ENCODE results near the gene HYAL2. TPM values are rescaled to one million over a fixed set of nuclear protein-coding genes. Genes with fewer than 3 reads are reported as not detected.
"Not testable (repeated sequence)": the region's sequence is repeated elsewhere in the genome, so short reads cannot be mapped to it uniquely, and the experiment has no call there.

Gene HYAL2
- total RNA-seq, 1 donor from 2014 or later: 43.8 TPM

DNA sequence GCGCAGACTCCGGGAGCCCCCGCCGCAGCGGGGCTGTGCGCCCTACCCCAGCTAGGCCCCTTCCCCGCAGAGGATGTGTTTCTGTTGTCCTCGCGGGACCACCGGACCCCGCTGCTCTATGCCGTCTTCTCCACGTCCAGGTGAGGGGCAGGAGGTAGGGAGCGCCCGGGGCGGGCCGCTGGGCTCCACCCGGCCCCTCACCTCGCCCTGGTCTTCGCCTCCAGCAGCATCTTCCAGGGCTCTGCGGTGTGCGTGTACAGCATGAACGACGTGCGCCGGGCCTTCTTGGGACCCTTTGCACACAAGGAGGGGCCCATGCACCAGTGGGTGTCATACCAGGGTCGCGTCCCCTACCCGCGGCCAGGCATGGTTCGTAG, 48.9 kb downstream of the HYAL2 start:
- Histone ChIP-seq H3K27ac (ENCODE audit: low read depth, low read length) (no peak overlapping the region), H3K9ac (ENCODE audit: low read depth in 1 of 3, low read length in 3 of 3) (peak overlapping the region in 1 of 3 donors; percentile 73), H3K36me3 (ENCODE audit: control insufficient read depth in 3 of 3, insufficient read depth in 3 of 3, low read length in 3 of 3) (no peaks in the 10 kb centered on the region), H3K9me3 (ENCODE audit: control insufficient read depth in 3 of 3, low read length in 3 of 3) (no peaks in the 10 kb centered on the region), H3K27me3 (ENCODE audit: control insufficient read depth in 3 of 3, insufficient read depth in 3 of 3, low read length in 3 of 3) (peaks cover 0 to 8% (median 0%) of the 10 kb centered on the region in 3 donors), H3K4me1 (ENCODE audit: control insufficient read depth in 3 of 3, insufficient read depth in 3 of 3, low read length in 3 of 3) (peaks cover 35 to 50% (median 43%) of the 10 kb centered on the region in 3 donors), H3K4me3 (ENCODE audit: low read length in 3 of 3) (no peak overlapping the region)

DNA sequence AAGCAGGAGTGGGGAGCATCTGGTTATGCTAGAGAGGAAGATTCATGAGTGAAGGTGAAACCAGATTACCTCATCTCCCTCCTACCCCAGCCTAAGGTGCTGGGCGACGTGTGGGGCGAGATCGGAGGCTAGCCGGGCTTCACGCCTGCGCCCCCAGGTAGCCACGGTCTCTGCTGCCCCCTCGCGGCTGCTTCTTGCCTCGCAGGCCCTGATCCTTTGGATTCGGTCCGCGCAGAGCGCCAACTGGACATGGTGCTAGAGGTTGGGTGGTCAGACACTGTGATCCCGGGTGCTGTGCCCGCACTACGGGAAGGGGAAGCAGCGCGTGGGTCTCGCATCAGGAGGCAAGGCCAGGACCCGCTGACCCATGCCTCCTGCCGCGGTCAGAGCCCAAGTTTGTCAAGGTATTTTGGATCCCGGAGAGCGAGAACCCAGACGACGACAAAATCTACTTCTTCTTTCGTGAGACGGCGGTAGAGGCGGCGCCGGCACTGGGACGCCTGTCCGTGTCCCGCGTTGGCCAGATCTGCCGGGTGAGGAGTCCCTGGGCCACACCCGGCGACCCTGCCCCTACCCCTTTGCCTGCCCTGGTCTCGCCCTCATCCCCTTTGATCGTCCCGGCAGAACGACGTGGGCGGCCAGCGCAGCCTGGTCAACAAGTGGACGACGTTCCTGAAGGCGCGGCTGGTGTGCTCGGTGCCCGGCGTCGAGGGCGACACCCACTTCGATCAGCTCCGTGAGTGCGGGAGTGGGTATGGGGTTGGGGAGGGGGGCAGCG, 49.4 kb downstream of the HYAL2 start:
- H3K4me1 ChIP-seq (ENCODE audit: control insufficient read depth in 3 of 3, insufficient read depth in 3 of 3, low read length in 3 of 3): peaks cover 35 to 50% (median 43%) of the 10 kb centered on the region in 3 donors

DNA sequence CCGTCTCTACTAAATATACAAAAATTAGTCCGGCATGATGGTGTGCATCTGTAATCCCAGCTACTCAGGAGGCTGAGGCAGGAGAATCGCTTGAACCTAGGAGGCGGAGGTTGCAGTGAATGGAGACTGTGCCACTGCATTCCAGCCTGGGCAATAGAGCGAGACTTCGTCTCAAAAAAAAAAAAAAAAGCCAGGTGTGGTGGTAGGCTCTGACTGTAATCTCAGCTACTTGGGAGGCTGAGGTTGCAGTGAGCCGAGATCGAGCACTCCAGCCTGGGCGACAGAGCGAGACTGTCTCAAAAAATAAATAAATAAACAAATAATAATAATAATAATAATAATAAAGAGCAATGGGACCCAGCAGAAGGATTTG, 50.0 kb downstream of the HYAL2 start:
- peak overlapping the region in 1 of 3 donors; percentile 75 for H3K9ac ChIP-seq (ENCODE audit: low read depth in 1 of 3, low read length in 3 of 3)
- not testable (repeated sequence) for H3K36me3 ChIP-seq (ENCODE audit: control insufficient read depth in 3 of 3, insufficient read depth in 3 of 3, low read length in 3 of 3); H3K9me3 ChIP-seq (ENCODE audit: control insufficient read depth in 3 of 3, low read length in 3 of 3); H3K27me3 ChIP-seq (ENCODE audit: control insufficient read depth in 3 of 3, insufficient read depth in 3 of 3, low read length in 3 of 3); H3K4me3 ChIP-seq (ENCODE audit: low read length in 3 of 3); H3K27ac ChIP-seq (ENCODE audit: low read depth, low read length)
- peaks cover 38 to 52% (median 43%) of the 10 kb centered on the region in 3 donors for H3K4me1 ChIP-seq (ENCODE audit: control insufficient read depth in 3 of 3, insufficient read depth in 3 of 3, low read length in 3 of 3)

More for the DNA sequence above, 49.4 kb downstream of the HYAL2 start:
- Histone ChIP-seq H3K36me3 (ENCODE audit: control insufficient read depth in 3 of 3, insufficient read depth in 3 of 3, low read length in 3 of 3) (no peaks in the 10 kb centered on the region), H3K9ac (ENCODE audit: low read depth in 1 of 3, low read length in 3 of 3) (peak overlapping the region; percentile 2 to 75 (median 73)), H3K27me3 (ENCODE audit: control insufficient read depth in 3 of 3, insufficient read depth in 3 of 3, low read length in 3 of 3) (peaks cover 0 to 8% (median 0%) of the 10 kb centered on the region in 3 donors), H3K4me3 (ENCODE audit: low read length in 3 of 3) (peak overlapping the region; percentile 16 to 76 (median 52)), H3K9me3 (ENCODE audit: control insufficient read depth in 3 of 3, low read length in 3 of 3) (no peaks in the 10 kb centered on the region), H3K27ac (ENCODE audit: low read depth, low read length) (no peak overlapping the region)

DNA sequence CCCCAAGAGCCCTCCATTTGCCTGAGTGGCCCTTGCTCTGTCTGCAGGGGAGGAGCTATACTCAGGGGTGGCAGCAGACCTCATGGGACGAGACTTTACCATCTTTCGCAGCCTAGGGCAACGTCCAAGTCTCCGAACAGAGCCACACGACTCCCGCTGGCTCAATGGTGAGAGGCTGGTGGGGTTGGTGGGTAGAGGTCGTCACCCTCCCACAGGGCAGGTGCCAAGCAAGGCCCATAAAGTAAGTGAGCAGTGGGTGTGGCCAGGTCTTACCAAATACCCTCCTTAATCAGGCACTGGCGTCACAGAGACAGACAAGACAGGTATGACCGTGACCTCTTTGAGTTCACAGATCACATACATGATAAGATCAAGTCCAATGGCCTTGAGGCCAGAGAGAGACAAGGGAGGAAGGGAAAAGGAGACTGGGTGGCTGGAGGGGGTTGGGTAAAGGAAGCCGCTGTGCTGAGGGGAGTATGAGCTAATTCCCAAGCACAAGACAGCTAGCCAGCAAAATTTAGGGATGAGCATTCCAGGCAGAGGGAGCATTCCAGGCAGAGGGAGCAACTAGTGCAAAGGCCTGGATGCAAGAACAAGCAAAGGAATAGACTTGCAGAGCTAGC, 51.1 kb downstream of the HYAL2 start:
- Histone ChIP-seq H3K27ac (ENCODE audit: low read depth, low read length) (no peak overlapping the region), H3K9me3 (ENCODE audit: control insufficient read depth in 3 of 3, low read length in 3 of 3) (no peaks in the 10 kb centered on the region), H3K9ac (ENCODE audit: low read depth in 1 of 3, low read length in 3 of 3) (no peak overlapping the region), H3K27me3 (ENCODE audit: control insufficient read depth in 3 of 3, insufficient read depth in 3 of 3, low read length in 3 of 3) (peaks cover 0 to 7% (median 0%) of the 10 kb centered on the region in 3 donors), H3K4me1 (ENCODE audit: control insufficient read depth in 3 of 3, insufficient read depth in 3 of 3, low read length in 3 of 3) (peaks cover 48 to 63% (median 53%) of the 10 kb centered on the region in 3 donors), H3K4me3 (ENCODE audit: low read length in 3 of 3) (no peak overlapping the region), H3K36me3 (ENCODE audit: control insufficient read depth in 3 of 3, insufficient read depth in 3 of 3, low read length in 3 of 3) (no peaks in the 10 kb centered on the region)

DNA sequence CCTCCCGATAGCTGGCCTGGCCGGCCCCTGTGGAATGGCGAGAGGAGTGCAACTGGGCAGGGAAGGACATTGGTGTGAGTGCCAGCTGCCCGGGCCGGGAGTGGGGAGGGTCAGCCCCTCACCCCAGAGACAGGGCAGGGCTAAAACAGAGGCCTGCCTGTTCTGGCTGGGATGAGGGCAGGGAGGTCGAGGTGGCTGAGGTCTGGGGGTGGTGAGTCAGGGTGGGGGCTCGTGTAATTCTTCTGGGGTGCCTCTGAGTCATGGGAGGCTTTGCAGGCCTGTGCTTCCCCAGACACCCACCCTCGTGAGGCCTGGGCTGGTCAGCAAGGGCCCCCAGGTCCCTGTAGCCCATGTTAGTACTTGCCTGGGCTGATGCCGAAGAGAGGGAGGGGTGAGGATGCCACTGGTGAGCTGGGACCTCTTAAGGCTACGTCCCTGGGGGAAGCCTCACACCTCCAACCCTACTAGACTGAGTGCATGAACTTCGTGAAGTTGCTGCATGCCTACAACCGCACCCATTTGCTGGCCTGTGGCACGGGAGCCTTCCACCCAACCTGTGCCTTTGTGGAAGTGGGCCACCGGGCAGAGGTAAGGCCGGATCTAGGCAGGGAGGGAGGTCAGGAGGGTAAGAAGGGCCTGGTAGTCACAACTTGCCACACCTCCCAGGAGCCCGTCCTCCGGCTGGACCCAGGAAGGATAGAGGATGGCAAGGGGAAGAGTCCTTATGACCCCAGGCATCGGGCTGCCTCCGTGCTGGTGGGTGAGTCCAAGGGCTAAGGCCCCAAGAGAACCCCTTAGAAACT, 51.9 kb downstream of the HYAL2 start:
- Histone ChIP-seq H3K27ac (ENCODE audit: low read depth, low read length) (no peak overlapping the region), H3K4me3 (ENCODE audit: low read length in 3 of 3) (peak overlapping the region in 1 of 3 donors; percentile 76), H3K36me3 (ENCODE audit: control insufficient read depth in 3 of 3, insufficient read depth in 3 of 3, low read length in 3 of 3) (no peaks in the 10 kb centered on the region), H3K4me1 (ENCODE audit: control insufficient read depth in 3 of 3, insufficient read depth in 3 of 3, low read length in 3 of 3) (peaks cover 56 to 71% (median 61%) of the 10 kb centered on the region in 3 donors), H3K27me3 (ENCODE audit: control insufficient read depth in 3 of 3, insufficient read depth in 3 of 3, low read length in 3 of 3) (peaks cover 0 to 3% (median 0%) of the 10 kb centered on the region in 3 donors), H3K9me3 (ENCODE audit: control insufficient read depth in 3 of 3, low read length in 3 of 3) (no peaks in the 10 kb centered on the region), H3K9ac (ENCODE audit: low read depth in 1 of 3, low read length in 3 of 3) (peak overlapping the region in 1 of 3 donors; percentile 90)

DNA sequence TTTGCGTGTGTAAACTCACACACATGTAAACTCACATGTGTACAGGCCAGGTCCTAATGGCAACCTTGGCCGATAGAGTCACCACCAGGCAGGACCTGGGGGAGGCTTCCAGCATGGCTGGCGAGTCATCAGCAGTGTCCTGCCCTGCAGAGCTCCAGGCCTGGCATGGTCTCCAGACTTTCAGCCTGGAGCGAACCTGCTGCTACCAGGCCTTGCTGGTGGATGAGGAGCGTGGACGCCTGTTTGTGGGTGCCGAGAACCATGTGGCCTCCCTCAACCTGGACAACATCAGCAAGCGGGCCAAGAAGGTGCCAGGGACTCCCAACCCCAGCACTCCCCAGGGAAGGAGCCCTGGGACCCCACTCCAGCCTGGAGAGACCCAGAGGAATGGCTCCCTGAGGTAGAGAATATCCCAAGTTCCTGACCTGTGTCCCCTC, 52.5 kb downstream of the HYAL2 start:
- H3K4me3 ChIP-seq (ENCODE audit: low read length in 3 of 3): peak overlapping the region in 2 of 3 donors; percentile 64 to 76

DNA sequence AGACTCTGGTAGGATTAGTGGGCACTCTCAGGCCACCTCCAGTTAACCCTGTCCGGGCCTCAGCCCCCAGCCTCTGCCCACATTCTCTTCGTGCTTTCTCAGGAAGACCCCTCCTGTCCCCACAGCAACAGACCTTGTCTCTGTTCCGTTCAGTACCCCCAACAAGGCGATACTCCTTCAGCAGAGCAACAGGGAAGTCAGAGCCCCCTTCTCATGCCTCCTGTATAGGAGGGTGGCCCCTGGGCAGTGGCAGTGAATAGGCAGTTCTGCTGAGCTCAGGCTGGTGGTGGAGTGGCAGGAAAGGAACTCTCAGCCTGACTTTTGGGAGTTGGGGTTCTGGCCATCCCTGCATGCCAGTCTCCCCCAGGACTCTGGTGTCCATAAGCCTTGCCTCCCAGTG, 53.1 kb downstream of the HYAL2 start:
- peak overlapping the region; percentile 69 for H3K27ac ChIP-seq (ENCODE audit: low read depth, low read length)
- H3K9me3 ChIP-seq (ENCODE audit: control insufficient read depth in 3 of 3, low read length in 3 of 3): no peaks in the 10 kb centered on the region
- H3K36me3 ChIP-seq (ENCODE audit: control insufficient read depth in 3 of 3, insufficient read depth in 3 of 3, low read length in 3 of 3): no peaks in the 10 kb centered on the region
- peaks cover 0 to 1% (median 0%) of the 10 kb centered on the region in 3 donors for H3K27me3 ChIP-seq (ENCODE audit: control insufficient read depth in 3 of 3, insufficient read depth in 3 of 3, low read length in 3 of 3)
- peaks cover 66 to 80% (median 69%) of the 10 kb centered on the region in 3 donors for H3K4me1 ChIP-seq (ENCODE audit: control insufficient read depth in 3 of 3, insufficient read depth in 3 of 3, low read length in 3 of 3)
- H3K9ac ChIP-seq (ENCODE audit: low read depth in 1 of 3, low read length in 3 of 3): peak overlapping the region; percentile 64 to 90 (median 70)
- peak overlapping the region; percentile 24 to 76 (median 64) for H3K4me3 ChIP-seq (ENCODE audit: low read length in 3 of 3)

More for the DNA sequence above, 52.5 kb downstream of the HYAL2 start:
- Histone ChIP-seq H3K27me3 (ENCODE audit: control insufficient read depth in 3 of 3, insufficient read depth in 3 of 3, low read length in 3 of 3) (peaks cover 0 to 3% (median 0%) of the 10 kb centered on the region in 3 donors), H3K9ac (ENCODE audit: low read depth in 1 of 3, low read length in 3 of 3) (peak overlapping the region; percentile 21 to 90 (median 64)), H3K4me1 (ENCODE audit: control insufficient read depth in 3 of 3, insufficient read depth in 3 of 3, low read length in 3 of 3) (peaks cover 62 to 77% (median 68%) of the 10 kb centered on the region in 3 donors), H3K27ac (ENCODE audit: low read depth, low read length) (no peak overlapping the region), H3K9me3 (ENCODE audit: control insufficient read depth in 3 of 3, low read length in 3 of 3) (no peaks in the 10 kb centered on the region), H3K36me3 (ENCODE audit: control insufficient read depth in 3 of 3, insufficient read depth in 3 of 3, low read length in 3 of 3) (no peaks in the 10 kb centered on the region)

DNA sequence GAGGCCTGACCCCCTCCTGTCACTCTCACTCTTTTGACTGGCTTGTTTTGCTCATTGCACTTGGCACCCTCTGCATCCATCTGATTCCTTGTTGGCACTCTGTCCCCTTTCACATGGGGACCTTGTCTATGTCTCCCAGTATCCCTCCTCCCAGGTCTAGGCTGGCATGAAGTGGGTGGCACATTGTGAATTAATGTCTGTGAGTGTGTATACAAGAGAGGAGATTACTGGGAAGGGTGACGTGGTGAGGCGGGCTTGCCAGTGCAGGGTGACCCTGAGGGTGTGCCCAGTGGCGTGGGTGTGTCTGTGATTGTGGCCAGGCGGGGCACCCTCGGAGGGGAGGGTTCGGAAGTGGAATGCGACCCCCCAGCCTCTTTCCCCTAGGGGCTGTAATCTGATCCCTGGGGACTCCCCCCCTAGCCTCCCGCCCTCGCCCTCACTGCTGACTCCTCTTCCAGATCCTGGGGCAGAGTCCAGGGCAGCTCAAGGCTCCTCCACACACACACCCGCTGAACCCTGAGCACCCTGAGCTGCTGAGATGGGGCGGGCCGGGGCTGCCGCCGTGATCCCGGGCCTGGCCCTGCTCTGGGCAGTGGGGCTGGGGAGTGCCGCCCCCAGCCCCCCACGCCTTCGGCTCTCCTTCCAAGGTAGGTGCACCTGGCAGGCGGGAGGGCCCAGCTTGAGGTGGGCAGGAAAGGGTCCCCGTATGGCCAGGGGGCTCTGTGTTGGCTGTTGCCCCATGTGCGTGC, 53.7 kb downstream of the HYAL2 start, which contains the start of gene SEMA3B:
Gene SEMA3B (plus strand): TSS at position 445 of the 749 bp plus-strand sequence. CDS start 94 bp downstream, at position 539.
- Histone ChIP-seq H3K27me3 (ENCODE audit: control insufficient read depth in 3 of 3, insufficient read depth in 3 of 3, low read length in 3 of 3) (no peaks in the 10 kb centered on the region), H3K9me3 (ENCODE audit: control insufficient read depth in 3 of 3, low read length in 3 of 3) (no peaks in the 10 kb centered on the region), H3K4me1 (ENCODE audit: control insufficient read depth in 3 of 3, insufficient read depth in 3 of 3, low read length in 3 of 3) (peaks cover 68 to 82% (median 70%) of the 10 kb centered on the region in 3 donors), H3K4me3 (ENCODE audit: low read length in 3 of 3) (peak within 1 kb of the TSS; percentile 74 to 87 (median 76)), H3K36me3 (ENCODE audit: control insufficient read depth in 3 of 3, insufficient read depth in 3 of 3, low read length in 3 of 3) (no peaks in the 10 kb centered on the region), H3K9ac (ENCODE audit: low read depth in 1 of 3, low read length in 3 of 3) (peak within 1 kb of the TSS; percentile 83 to 90 (median 86)), H3K27ac (ENCODE audit: low read depth, low read length) (peak within 1 kb of the TSS; percentile 79)

DNA sequence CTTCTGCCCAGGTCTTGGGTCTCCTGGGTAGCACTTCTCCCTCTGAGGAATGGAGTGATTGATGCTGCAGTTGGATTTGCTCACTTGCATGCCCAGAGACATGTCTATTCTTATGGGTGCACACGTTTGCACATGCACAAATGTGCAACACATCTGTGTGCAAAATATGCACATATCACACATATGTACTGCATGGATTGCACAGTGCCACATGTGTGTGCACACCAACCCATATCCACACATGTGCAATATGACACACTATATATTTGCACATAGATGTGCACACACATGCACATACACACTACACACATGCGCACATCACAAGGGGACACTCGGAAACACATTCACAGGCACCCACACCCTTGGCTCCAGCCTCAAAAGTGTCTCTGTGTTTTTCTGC, 54.3 kb downstream of the HYAL2 start:
- H3K4me1 ChIP-seq (ENCODE audit: control insufficient read depth in 3 of 3, insufficient read depth in 3 of 3, low read length in 3 of 3): peaks cover 66 to 78% (median 71%) of the 10 kb centered on the region in 3 donors
- peak overlapping the region; percentile 83 to 90 (median 86) for H3K9ac ChIP-seq (ENCODE audit: low read depth in 1 of 3, low read length in 3 of 3)
- no peaks in the 10 kb centered on the region for H3K36me3 ChIP-seq (ENCODE audit: control insufficient read depth in 3 of 3, insufficient read depth in 3 of 3, low read length in 3 of 3)
- peak overlapping the region; percentile 74 to 87 (median 76) for H3K4me3 ChIP-seq (ENCODE audit: low read length in 3 of 3)
- H3K27me3 ChIP-seq (ENCODE audit: control insufficient read depth in 3 of 3, insufficient read depth in 3 of 3, low read length in 3 of 3): no peaks in the 10 kb centered on the region
- peak overlapping the region; percentile 69 for H3K27ac ChIP-seq (ENCODE audit: low read depth, low read length)
- H3K9me3 ChIP-seq (ENCODE audit: control insufficient read depth in 3 of 3, low read length in 3 of 3): no peaks in the 10 kb centered on the region
